GM23338 (cell line): ENCODE data around the gene PDE2A. TPM values are rescaled to one million over a fixed set of nuclear protein-coding genes. Genes with fewer than 3 reads are reported as not detected.

Source experiments
- ATAC-seq: fragments of 200-7000 bp; cut with Tn5 transposase; 3 replicates; pipeline ENCODE4 v1.9.1; 2020
- DNase-seq: peaks from one replicate; pipeline ENCODE4 v3.0.0-alpha.2; 2015; ENCODE audit warnings: low spot score
- H2AFZ ChIP-seq: fragments of 200-600 bp; sonication (generic); 2 replicates; pipeline ENCODE4 v1.8.0; 2016; ENCODE audit warnings: antibody characterized with exemption, mild to moderate bottlenecking, moderate library complexity
- H3F3A ChIP-seq: fragments of 200-600 bp; sonication (generic); replicated peaks from 2 replicates; pipeline ENCODE4 v1.8.0; 2017; ENCODE audit warnings: antibody characterized with exemption, mixed run types, low read depth
- H3K27ac ChIP-seq: fragments of 200-600 bp; sonication (generic); 2 replicates; pipeline ENCODE4 v1.6.1; 2016; ENCODE audit warnings: low read depth
- H3K27me3 ChIP-seq: fragments of 200-600 bp; sonication (generic); 2 replicates; pipeline ENCODE4 v1.8.0; 2016; ENCODE audit warnings: mild to moderate bottlenecking, mixed run types, moderate library complexity; ENCODE audit not compliant: insufficient read depth
- H3K36me3 ChIP-seq: fragments of 200-600 bp; sonication (generic); 2 replicates; pipeline ENCODE4 v1.8.0; 2016; ENCODE audit warnings: mild to moderate bottlenecking; ENCODE audit not compliant: insufficient read depth
- H3K4me1 ChIP-seq: fragments of 200-600 bp; sonication (generic); 2 replicates; pipeline ENCODE4 v1.8.0; 2016; ENCODE audit warnings: mild to moderate bottlenecking, moderate library complexity; ENCODE audit not compliant: insufficient read depth
- H3K4me2 ChIP-seq: fragments of 200-600 bp; sonication (generic); 2 replicates; pipeline ENCODE4 v1.7.1; 2017; ENCODE audit warnings: mixed run types
- H3K4me3 ChIP-seq: fragments of 200-600 bp; sonication (generic); 2 replicates; pipeline ENCODE4 v1.6.1; 2016; ENCODE audit warnings: mixed run types
- H3K79me2 ChIP-seq: fragments of 200-600 bp; sonication (generic); replicated peaks from 2 replicates; pipeline ENCODE4 v1.8.0; 2017; ENCODE audit warnings: mild to moderate bottlenecking; ENCODE audit not compliant: insufficient read depth
- H3K9me2 ChIP-seq: fragments of 200-600 bp; sonication (generic); 2 replicates; pipeline ENCODE4 v1.8.0; 2017; ENCODE audit not compliant: insufficient read depth
- H4K20me1 ChIP-seq: fragments of 200-600 bp; sonication (generic); replicated peaks from 2 replicates; pipeline ENCODE4 v1.8.0; 2017; ENCODE audit warnings: mild to moderate bottlenecking; ENCODE audit not compliant: insufficient read depth
- H3K27ac Mint-ChIP-seq: 2 replicates; pipeline ENCODE4 v1.8.0; 2020; ENCODE audit warnings: inconsistent platforms, mild to moderate bottlenecking, moderate library complexity, mixed read lengths
- H3K27me3 Mint-ChIP-seq: 3 replicates; pipeline ENCODE4 v1.8.0; 2022; ENCODE audit warnings: low read depth, mild to moderate bottlenecking, moderate library complexity, mixed read lengths, inconsistent platforms; ENCODE audit not compliant: insufficient read depth, poor library complexity
- H3K36me3 Mint-ChIP-seq: 3 replicates; pipeline ENCODE4 v1.8.0; 2021; ENCODE audit warnings: low read depth, mild to moderate bottlenecking, inconsistent platforms, moderate library complexity, mixed read lengths
- H3K4me1 Mint-ChIP-seq: 3 replicates; pipeline ENCODE4 v1.8.0; 2020; ENCODE audit warnings: mild to moderate bottlenecking, inconsistent platforms, mixed read lengths
- H3K4me3 Mint-ChIP-seq: 3 replicates; pipeline ENCODE4 v1.8.0; 2021; ENCODE audit warnings: moderate library complexity, mild to moderate bottlenecking, inconsistent platforms, mixed read lengths
- H3K9me3 Mint-ChIP-seq: 3 replicates; pipeline ENCODE4 v1.8.0; 2020; ENCODE audit warnings: moderate library complexity, mild to moderate bottlenecking, inconsistent platforms, mixed read lengths
- CREB1 ChIP-seq: fragments of 250-450 bp; sonication (Bioruptor Pico); IDR thresholded peaks from 2 replicates; pipeline ENCODE4 v1.5.0; 2020; ENCODE audit warnings: low read depth, mild to moderate bottlenecking, moderate library complexity
- CTCF ChIP-seq, 2 experiments: fragments of 200-600 bp in 1 of 2; sonication (generic) in 1 of 2; conservative IDR thresholded peaks; 2 replicates each; pipeline versions ENCODE4 v1.5.1 to v1.6.1; 2016 to 2017; ENCODE audit warnings: antibody characterized with exemption in 2 of 2, low read depth in 2 of 2, mild to moderate bottlenecking in 2 of 2, moderate library complexity in 1 of 2
- ETS1 ChIP-seq: IDR thresholded peaks from 2 replicates; pipeline ENCODE4 v1.6.1; 2016; ENCODE audit warnings: antibody characterized with exemption
- EZH2 ChIP-seq: fragments of 200-600 bp; sonication (generic); IDR thresholded peaks from one replicate; pipeline ENCODE4 v1.8.0; 2017; ENCODE audit warnings: antibody characterized with exemption, mild to moderate bottlenecking, low read depth; ENCODE audit not compliant: unreplicated experiment
- EZH2phosphoT487 ChIP-seq: fragments of 200-600 bp; sonication (generic); IDR thresholded peaks from one replicate; pipeline ENCODE4 v1.8.1; 2018; ENCODE audit warnings: antibody characterized with exemption; ENCODE audit not compliant: unreplicated experiment
- JUNB ChIP-seq: IDR thresholded peaks from one replicate; pipeline ENCODE4 v1.6.1; 2016; ENCODE audit warnings: antibody characterized with exemption; ENCODE audit not compliant: unreplicated experiment
- NANOG ChIP-seq: IDR thresholded peaks from 2 replicates; pipeline ENCODE4 v1.6.1; 2016; ENCODE audit warnings: antibody characterized with exemption, borderline replicate concordance
- POLR2AphosphoS5 ChIP-seq: IDR thresholded peaks from 2 replicates; pipeline ENCODE4 v1.6.1; 2016; ENCODE audit warnings: antibody characterized with exemption, low read depth
- STAT1 ChIP-seq: IDR thresholded peaks from one replicate; pipeline ENCODE4 v1.6.1; 2016; ENCODE audit warnings: antibody characterized with exemption; ENCODE audit not compliant: unreplicated experiment
- ZNF114 ChIP-seq: fragments of 250-450 bp; sonication (Bioruptor Pico); IDR thresholded peaks from 2 replicates; pipeline ENCODE4 v1.5.0; 2020; ENCODE audit warnings: mild to moderate bottlenecking, moderate library complexity
- ZNF331 ChIP-seq: fragments of 250-450 bp; sonication (Bioruptor Pico); IDR thresholded peaks from 2 replicates; pipeline ENCODE4 v1.5.0; 2020; ENCODE audit warnings: low read depth, mild to moderate bottlenecking, moderate library complexity
- polyA plus RNA-seq: library from polyadenylated mRNA; unstranded; fragments of >200 nt; fragmentation: Nextera tagmentation; extraction: Ambion mirVana; gene quantifications from 2 replicates; pipeline ENCODE4 v1.2.1, GENCODE V29; 2016
- total RNA-seq: library from RNA; depleted of rRNA; stranded (reverse); fragments of >200 nt; shearing (Covaris generic); gene quantifications from 2 replicates; pipeline ENCODE4 v1.2.3, GENCODE V29; 2014

The PDE2A gene
- total and polyA plus RNA-seq, 2 experiments from 2014 or later: 4.3 to 16.2 TPM

- no peak for TF ChIP-seq ZNF331 (CRISPR knock-in tag)
- no peak for TF ChIP-seq JUNB
- no peak for TF ChIP-seq NANOG
- no peak for TF ChIP-seq STAT1
- TF ChIP-seq ETS1: no peak
- no peak for TF ChIP-seq CREB1
- TF ChIP-seq EZH2: no peak
- TF ChIP-seq EZH2phosphoT487: no peak
- no peak for TF ChIP-seq POLR2AphosphoS5
- TF ChIP-seq ZNF114: no peak
- no peak for TF ChIP-seq CTCF (conservative IDR thresholded peaks at IDR 0.05; ENCODE audit: low read depth in 2 of 2)
- H3K27me3 ChIP-seq: no peaks in the 10 kb centered on the region
- no peaks in the 10 kb centered on the region for H3K36me3 Mint-ChIP-seq
Measured at GRCh38 chr11:72537051-72537450, 137.2 kb downstream of the PDE2A start.

GRCh38 chr11:72535194-72535547, 139.1 kb downstream of the PDE2A start:
- Histone ChIP-seq H3K36me3 (no peaks in the 10 kb centered on the region), H3F3A (no peaks in the 10 kb centered on the region), H4K20me1 (no peaks in the 10 kb centered on the region), H3K27me3 (no peaks in the 10 kb centered on the region), H3K9me2 (peaks cover 4% of the 10 kb centered on the region; the same call in 1 of the 2 replicates), H3K4me3 (no peak overlapping the region), H3K4me1 (peaks cover 33% of the 10 kb centered on the region), H3K4me2 (peak overlapping the region; percentile 66), H3K27ac (peak overlapping the region; percentile 74; the same call in 1 of the 2 replicates), H3K79me2 (no peaks in the 10 kb centered on the region), H2AFZ (peak overlapping the region; percentile 85)
- TF ChIP-seq CTCF (conservative IDR thresholded peaks at IDR 0.05; ENCODE audit: low read depth in 2 of 2) (peak; percentile 3 to 50; a peak in 2 of 4 replicates), NANOG (no peak), STAT1 (no peak)
- H3K4me1 Mint-ChIP-seq: peaks cover 34% of the 10 kb centered on the region
- H3K9me3 Mint-ChIP-seq: peaks cover 2% of the 10 kb centered on the region; the same call in 2 of the 3 replicates
- no peak overlapping the region; the same call in 2 of the 3 replicates for H3K4me3 Mint-ChIP-seq
- no peaks in the 10 kb centered on the region for H3K36me3 Mint-ChIP-seq
- H3K27me3 Mint-ChIP-seq: peaks cover 8% of the 10 kb centered on the region
- DNase-seq: peak; percentile 73
- ATAC-seq: peak; percentile 95
- H3K27ac Mint-ChIP-seq: peak overlapping the region; percentile 96

More at GRCh38 chr11:72537051-72537450, 137.2 kb downstream of the PDE2A start:
- Histone ChIP-seq H3K4me1 (peaks cover 33% of the 10 kb centered on the region), H3K4me2 (peak overlapping the region; percentile 74), H3K27ac (no peak overlapping the region), H3K4me3 (peak overlapping the region; percentile 33), H3K9me2 (0 out of 2 replicates have a peak, but pooled peaks cover 4% of the 10 kb centered on the region), H3F3A (no peaks in the 10 kb centered on the region), H3K36me3 (no peaks in the 10 kb centered on the region), H2AFZ (peak overlapping the region; percentile 70; the same call in 1 of the 2 replicates), H4K20me1 (no peaks in the 10 kb centered on the region), H3K79me2 (no peaks in the 10 kb centered on the region)
- ATAC-seq: no peak
- Mint-ChIP-seq H3K4me1 (peaks cover 34% of the 10 kb centered on the region), H3K27me3 (peaks cover 8% of the 10 kb centered on the region), H3K9me3 (peaks cover under 1% of the 10 kb centered on the region; the same call in 2 of the 3 replicates), H3K27ac (0 out of 2 replicates have a peak overlapping the region, but pooled peaks have one; percentile 45), H3K4me3 (no peak overlapping the region)
- DNase-seq: no peak
